Globus pallidus (tissue), 1 donor: Measurements from ENCODE around the gene SHISAL2A.

Source experiments
- DNase-seq: peaks from one replicate; pipeline ENCODE4 v3.0.0-alpha.2; 2015; ENCODE audit warnings: low spot score

The SHISAL2A gene

DNA sequence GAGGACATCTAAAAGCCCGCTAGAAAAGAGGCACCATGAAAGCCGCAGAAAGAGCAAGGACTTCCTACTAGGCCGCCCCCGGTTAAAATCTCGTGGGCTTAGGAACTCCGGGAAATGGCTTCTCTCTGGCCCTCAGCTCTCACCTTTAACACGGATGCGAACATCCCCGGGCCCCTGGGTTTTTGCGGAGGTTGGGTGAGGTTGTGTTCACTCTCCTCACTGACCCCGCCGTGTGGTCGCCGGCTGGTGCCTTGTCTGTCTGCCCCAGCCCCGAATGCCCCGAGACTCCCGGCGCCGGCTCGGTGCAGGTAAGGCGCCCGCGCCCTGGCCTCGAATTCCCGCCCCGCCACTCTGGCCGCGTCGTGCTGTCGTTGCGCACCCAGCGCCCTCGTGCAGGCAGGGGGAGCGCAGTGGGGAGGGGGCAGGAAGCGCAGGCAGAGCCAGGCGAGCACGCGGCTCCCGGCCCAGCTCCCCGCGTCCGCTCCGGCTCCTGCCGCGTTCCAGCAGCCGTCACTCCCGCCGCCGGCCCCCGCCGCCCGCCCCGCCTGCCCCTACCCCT, at the start of gene SHISAL2A:
Gene SHISAL2A (plus strand): TSS at position 437 of the 559 bp plus-strand sequence. CDS start 326 bp downstream, outside the sequence.
- no peak for DNase-seq

DNA sequence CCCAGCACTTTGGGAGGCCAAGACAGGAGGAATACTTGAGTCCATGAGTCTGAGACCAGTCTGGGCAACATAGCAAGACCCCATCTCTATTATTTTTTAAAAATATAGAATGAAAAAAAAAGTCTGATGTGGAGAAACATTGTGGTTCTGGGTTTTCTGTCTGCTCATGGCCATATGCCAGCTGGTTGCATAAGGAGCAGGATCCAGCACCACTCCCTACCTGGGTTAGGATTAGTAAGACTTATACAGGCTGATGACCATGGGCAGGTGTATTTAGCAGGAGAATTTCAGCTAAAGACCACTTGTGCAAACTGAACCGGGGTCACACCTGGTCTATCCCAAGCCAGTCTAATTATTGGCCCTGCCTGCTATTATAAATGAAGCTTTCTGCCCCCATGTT, 47.5 kb upstream of the SHISAL2A start:
- DNase-seq: no peak

DNA sequence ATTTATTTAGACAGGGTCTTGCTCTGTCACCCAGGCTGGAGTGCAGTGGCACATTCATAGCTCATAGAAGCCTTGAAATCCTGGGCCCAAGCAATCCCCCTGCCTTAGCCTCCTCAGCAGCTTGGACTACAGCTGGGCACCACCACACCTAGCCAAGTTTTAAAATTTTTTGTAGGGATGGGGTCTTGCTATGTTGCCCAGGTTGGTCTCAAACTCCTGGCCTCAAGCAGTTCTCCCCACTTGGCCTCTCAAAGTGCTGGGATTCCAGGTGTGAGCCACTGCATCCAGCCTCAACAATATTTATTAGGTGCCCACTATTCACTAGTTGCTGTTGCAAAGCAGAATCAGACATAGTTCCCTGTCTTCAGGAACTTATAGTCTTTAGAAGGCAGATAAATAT, 44.9 kb upstream of the SHISAL2A start:
- DNase-seq: no peak

DNA sequence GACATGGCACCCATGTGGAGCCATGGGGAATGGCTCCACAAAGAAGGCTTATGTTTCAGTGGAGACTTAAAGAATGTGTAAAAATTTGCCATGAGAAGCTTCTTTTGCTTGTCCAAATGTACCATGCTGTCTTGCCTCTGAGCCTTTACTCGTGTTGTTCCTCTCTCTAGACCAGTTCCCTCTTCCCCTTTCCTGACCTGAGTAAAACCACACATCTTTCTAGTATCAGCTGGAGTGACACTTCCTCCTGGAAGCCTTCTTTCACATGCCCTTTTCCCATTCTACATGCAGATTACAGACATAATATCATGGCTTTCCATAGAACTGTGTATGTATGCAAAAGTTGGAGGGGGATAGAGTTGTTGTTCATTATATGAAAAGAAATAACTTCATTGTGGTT, 44.4 kb upstream of the SHISAL2A start:
- peak; percentile 16 for DNase-seq

DNA sequence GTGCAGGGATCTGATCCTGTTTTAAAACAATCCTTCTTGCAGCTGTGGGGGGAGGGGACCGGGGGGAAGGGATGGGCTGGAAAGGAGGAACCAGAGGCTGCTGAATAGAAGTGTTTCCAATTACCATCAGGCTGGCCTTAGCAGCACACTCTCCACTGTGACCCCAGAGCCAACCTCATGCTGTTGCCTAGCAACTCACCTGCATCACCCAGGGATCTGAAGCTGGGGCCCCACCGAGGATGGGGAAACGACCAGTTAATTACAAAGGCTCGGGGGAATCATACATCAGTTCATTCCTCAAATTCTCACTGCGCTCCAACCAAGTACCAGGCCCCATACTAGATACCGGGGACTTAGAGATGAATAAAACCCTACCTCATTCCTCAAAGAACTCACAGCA, 42.7 kb upstream of the SHISAL2A start:
- no peak for DNase-seq

DNA sequence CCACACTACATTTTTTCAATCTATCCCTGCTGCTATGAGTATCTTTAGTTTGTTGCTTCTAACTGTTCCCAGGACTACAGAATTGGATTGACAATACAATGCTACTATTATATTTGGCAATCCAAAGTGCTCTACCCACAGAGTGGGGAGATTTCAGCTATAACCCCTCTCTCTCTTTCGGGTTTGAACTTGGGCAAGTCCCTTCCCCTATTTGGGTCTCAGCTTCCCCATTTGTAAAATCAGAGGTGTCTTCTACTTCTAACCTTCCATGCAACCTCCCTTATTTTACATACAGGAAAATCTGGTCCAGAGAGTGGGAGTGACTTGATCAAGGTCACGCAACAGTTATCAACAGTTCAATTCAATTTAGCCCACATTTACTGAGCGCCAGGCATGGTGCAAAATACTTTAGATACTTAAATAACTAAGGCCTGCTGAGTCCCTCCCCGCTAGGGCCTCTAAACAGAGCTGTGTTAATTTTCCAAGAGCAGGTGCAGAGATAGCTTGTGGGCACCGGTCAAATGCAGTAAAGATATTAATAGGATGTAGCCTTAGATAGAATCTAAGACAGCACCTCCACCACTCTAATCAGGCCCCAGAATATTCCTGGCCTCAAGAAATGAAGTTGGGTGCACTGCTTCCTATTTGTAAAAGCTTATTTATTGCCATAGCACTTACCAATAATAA, 40.2 kb upstream of the SHISAL2A start:
- no peak for DNase-seq

DNA sequence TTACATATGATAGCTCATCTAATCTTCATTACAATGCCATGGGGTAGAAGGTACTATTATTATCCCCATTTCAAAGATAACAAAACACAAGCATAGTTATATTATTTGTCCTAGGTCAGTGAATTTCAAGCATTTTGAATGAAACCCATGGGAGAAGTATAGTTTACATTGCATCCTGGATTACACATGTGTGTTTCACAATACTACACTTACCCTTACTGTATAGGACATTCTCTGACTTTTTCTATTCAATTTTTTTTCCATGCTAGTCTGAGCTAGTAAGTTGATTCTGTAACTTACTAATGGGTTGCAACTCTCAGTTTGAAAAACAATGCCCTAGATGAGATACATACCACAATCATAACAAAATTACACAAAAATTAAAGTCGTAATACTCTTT, 39.5 kb upstream of the SHISAL2A start:
- no peak for DNase-seq

DNA sequence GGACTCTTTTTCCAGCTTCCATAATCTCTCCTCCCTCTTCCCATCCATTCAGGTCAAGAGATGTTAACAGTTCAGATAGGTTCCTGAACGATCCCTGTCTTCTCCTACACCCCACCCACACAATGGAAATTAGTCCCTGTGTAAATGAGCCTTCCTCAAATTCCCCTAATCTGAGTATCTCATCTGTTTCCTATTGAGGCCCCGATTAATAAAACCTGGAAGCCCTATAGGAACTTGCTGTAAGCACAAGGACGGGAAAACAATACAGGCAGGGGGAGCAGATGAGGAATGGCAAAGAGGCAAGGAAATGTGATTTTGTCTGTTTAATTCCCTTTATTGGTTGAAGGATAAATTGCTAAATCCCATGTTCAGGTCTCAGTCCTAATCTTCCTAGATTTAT, 37.9 kb upstream of the SHISAL2A start:
- no peak for DNase-seq

DNA sequence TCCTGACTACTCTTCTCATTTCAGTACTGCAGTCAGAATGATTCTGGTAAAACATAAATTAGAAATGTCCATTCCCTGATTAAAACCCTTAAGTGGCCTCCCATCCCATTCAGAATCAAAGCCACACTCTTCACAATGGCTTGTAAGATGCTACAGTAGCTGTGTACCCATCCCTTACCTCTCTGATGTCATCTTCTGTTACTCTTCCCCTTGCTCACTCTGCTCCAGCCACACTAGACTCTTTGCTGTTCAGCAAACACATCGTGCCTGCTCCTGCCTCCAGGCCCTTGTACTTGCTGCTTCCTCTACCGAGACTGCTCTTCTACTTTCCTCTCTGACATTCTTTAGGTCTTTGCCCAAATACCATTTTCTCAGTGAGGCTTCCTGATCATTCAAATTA, 35.1 kb upstream of the SHISAL2A start:
- DNase-seq: no peak

DNA sequence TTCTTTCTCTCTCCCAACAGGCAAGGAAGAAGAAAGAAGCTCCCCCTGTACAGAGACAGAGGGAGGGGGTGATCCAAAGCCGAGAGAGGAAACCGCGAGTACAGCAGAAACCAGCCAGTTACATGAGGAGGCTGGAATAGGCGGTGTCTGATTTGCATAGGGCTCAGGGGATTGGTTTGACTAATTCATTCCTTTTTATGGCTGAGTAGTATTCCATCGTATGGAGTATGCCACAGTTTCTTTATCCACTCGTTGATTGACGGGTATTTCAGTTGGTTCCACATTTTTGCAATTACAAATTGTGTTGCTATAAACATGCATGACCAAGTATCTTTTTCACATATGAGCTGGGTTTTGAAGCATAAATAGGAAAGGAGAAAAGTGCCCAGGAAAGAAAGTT, 34.2 kb upstream of the SHISAL2A start:
- no peak for DNase-seq

DNA sequence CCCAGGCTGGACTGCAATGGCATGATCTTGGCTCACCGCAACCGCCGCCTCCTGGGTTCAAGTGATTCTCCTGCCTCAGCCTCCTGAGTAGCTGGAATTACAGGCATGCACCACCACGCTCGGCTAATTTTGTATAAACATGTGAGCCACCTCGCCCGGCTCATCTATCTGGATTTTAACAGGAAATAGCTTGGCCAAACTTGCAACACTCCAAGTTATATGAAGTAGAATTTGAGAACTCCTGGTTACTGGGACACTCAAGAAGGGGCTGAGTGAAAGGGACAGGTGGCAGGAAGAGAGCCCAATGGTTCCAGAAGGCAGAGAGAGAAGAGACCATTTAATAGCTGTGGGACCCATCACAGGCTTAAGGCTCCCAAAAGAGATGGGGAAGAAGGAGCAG, 33.7 kb upstream of the SHISAL2A start:
- no peak for DNase-seq

DNA sequence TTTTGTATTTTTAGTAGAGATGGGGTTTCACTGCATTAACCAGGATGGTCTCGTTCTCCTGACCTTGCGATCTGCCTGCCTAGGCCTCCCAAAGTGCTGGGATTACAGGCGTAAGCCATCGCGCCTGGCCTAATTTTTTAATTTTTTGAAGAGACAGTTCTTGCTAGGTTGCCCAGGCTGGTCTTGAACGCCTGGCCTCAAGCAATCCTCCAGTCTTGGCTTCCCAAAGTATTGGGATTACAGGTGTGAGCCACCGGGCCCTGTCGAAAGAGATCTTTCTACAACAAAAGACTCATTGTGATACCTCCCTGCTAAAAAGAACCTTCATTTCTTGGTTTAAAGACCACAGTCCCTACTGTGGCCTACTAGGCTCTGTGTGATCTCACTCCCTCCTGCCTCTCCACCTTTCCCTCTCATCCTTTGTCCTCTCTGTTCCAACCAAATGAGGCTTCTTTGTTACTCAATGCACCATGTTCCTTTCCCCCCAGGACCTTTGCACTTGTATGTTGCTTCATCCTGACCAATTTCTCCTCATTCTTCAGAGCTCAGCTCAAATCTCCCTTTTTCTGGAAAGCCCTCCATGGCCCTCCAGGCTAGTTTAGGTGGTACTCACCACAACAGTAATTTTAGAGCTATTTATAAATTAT, 32.3 kb upstream of the SHISAL2A start:
- DNase-seq: no peak

DNA sequence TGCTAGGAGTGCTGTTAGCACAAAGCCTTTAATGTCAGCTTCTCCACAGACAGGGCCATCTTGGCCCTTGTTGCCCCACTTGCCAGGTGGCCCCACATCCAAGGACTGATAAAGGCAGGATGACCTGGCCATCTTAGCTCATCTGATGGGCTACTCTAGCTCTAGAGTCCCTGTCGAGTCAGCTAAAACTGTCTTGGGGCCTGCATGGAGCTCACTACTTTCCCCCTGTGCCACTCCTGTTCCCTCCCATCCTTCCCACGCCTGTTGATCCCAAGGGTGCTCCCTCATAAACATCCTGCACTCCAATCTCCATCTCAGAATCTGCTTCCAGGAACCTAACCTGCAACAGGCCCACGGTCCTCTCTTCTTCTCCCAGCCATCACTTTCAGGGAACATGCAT, 31.4 kb upstream of the SHISAL2A start:
- no peak for DNase-seq

DNA sequence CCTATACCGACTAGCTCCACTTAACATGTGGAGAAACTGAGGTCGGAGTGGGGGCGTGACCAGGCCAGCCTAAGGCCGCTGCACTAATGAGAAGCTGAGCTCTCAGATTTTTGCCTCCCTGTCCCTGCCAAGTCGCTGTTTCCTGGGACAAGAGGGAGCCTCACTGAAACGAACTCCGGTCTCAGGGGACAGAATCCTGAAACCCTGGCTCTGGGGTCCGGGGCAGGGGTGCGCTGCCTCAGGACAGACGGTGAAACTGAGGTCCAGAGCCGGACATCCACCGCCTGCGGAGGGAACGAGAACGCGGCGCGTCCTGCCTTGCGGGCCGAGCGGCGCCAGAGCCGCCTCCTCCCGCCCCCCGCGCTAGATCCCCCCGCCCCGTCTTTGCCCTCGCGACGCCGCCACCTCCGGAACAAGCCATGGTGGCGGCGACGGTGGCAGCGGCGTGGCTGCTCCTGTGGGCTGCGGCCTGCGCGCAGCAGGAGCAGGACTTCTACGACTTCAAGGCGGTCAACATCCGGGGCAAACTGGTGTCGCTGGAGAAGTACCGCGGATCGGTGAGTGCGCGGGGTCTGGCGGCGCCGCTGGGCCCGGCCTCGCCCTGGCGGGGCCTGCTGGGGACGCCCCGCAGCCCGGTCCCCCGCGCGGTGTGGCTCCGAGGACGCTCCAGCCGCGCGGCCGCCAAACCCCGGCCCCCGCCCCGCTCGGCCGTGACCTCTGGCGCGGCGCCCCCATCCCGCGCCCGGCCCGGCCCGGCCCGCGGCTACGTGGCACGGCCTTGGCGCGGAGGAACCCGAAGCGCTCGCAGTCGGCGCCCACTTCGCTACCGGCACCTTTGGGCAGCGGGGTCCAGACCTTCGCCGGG, 30.7 kb upstream of the SHISAL2A start, which contains the start of gene GPX7:
Gene GPX7 (plus strand): TSS at position 381 of the 865 bp plus-strand sequence. CDS start 39 bp downstream, at position 420.
- peak; percentile 28 for DNase-seq

DNA sequence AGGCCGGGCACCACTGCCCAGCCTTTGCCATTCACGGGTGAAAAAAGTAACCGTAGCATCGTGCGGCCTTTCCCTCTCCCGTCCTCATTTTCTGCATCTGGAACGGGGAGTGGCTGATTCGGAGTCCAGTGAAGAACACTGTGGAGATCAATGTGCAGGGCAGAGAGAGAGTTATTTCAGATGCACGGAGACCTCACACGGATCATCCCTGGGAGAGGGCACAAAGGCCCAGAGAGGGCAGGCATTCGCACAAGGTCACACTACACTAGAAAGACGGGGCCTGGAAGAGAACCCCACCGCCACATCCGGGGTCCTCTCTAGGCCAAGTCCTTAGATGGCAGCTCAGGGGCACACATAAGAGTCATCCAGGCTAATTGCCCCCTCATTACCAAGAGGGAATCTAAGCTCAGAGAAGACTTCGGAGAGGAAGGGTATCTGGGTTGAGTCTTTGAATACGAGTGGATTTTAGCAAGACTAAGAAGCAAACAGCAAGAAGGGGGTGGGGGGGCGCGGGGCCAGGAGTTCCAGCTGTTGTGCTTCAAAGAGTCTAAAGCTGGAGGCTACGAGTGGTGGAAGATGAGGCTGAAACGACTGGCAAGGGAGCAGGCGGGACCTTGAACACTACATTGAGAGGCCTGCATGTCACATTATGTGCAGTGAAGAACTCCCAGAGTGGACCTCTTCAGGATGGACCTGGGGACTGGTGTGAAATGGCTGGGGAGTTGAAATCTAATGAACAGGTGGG, 29.9 kb upstream of the SHISAL2A start:
- no peak for DNase-seq

DNA sequence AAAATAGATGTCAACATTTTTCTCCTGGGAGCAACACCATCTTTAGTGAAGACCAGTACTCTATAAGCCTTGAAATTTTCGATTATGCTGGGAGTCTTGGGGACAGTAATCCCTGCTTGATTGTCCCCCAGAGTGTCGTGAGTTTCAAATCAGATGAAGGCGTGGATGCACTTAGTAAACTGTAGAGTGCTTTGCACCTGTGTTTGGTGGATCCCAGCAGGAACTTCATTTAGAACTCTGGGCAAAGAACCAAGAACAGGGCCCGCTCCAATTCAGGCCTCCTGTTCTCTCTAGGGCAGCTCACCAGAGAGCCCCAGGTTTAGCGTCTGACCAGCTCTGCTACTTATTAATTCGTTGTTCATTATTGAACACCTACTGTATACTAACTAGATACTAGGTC, 29.3 kb upstream of the SHISAL2A start:
- no peak for DNase-seq

DNA sequence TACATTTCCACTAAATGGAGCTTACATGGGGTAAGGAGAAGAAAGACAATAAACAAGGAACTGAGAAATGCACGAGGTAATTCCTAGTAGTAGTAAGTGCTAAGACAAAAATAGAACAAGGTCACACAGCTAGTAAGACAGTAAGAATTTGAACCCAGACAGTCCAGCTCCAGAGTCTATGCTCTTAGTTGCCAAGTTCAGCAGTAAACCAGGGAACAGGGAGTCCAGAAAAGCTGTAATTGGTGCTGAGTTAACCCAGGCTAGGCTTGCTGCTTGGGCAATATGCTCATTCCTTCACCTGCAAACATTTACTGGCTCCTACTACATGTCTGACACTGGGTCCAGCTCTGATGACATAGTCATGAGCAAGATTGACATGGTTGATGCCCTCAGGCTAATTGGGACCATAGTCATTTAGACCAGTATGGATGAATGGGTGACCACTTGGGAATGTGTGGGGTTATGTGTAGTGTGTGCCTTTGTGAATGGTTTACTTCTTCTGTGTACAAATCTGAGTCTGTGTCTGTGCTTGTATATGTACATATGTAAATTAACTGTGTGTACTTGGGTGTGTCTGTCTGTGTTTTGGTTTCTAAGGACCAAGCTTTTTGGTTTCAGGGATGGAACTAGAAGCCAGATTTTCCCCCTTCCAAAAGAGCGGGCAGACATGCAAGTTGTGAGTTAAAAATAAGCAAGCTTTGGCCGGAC, 28.8 kb upstream of the SHISAL2A start:
- DNase-seq: no peak

DNA sequence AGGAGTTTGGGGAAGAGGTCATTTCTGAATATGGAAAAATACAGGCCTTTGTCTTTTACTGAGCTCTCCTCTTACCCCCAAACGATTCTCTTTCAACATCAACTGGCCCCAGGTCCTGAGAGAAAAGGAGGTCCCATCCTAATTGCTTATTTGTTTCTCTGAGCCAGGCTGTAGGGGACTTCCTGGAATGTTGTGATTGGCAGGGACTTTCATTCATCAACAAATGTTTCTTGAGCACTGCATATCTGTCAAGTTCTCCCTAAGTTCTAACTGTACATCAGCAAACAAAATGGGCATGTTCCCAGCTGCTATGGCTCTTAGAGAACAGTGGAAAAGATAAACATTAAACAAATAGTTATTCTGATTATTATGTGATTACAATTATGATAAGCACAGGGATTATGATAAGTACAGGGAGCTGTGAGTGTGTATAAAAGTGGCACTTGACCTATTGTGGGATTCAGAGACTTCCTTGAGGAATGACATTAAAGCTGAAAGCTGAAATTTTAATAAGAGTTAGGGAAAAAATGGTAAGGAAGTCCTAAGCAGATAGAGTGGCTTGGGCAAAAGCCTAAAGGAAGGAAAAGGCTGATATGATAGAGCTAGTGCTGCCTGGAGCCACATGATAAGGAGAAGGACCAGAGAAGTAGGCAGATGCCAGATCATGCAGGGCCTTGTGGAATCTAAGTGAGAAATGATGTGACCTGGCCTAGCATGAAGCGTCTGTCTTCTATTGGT, 19.2 kb upstream of the SHISAL2A start:
- no peak for DNase-seq

DNA sequence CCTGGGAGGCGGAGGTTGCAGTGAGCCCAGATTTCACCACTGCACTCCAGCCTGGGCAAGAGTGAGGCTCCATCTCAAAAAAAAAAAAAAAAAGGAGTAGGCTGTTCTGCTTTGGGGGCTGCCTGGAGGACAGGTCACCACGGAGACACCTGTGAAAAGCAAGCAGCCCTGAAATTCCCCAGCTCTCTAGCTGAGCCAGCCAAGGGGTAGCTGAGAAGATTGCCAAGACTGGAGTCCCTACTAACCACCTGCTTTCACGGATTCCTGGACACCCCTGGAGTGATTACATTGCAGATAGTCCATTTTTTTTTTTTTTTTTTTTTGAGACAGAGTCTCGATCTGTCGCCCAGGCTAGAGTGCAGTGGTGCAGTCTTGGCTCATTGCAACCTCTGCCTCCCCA, 18.3 kb upstream of the SHISAL2A start:
- DNase-seq: no peak

DNA sequence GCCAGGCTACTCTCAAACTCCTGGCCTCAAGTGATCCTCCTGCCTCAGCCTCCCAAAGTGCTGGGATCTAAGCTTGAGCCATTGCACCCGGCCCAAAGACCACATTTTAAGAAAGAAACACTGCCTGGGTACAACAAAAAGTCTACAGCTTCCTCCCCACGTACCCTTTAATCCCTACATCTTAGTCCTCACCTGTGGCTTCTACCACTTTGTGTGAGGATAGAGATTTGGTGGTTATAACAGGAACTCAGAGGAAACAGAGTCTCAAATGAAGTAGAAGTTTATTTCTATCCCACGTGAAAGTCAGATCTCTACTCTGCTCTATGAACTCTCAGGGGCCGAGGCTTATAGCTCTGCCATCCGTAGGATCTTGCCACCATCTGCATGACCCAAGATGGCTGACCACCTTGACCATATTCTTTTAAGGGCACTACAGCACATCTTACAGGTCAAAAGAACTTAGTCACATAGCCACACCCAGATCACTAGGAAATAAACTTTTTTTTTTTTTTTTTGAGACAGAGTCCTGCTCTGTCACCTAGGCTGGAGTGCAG, 17.4 kb upstream of the SHISAL2A start:
- DNase-seq: no peak
